ENCODE data around the gene PRDM12.

DNA sequence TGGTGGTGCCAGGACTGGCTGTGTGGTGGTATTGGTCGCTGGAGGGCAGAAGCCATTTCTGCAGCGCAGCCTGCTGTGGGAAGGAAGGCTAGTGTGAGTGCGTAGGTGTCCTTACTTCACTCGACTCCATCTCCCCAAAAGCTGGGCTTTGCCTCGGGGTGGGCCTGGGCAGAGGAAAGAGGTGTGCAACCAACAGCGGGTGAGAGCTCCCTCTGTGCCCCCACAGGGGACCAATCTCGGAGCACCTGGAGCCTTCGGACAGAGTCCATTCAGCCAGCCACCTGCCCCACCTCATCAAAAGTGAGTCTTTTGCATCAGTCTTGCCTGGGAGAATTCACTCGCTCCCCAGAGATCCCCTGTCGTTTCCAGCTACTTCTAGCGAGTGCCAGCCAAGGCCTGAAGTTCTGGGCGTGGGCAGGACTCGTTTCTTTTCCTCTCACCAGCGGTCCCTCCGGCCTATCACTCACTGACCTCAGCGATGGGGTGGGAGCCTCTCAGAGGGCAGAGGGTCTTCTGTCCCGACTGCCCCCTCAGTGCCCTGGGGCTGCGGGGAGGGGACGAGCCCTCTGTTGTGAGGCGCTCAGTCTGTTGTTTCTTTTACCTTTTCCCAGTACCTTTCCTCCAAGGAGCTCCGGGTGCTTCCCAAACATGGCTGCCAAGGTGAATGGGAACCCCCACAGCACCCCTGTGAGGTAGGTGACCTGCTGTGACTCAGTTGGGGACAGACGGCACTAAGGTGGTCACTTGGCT, 32.9 kb upstream of the PRDM12 start:
- no peak for TF ChIP-seq EZH2 (IDR thresholded peaks at IDR 0.05; ENCODE audit: borderline replicate concordance, insufficient read depth, low read depth, low read length, poor library complexity, severe bottlenecking)
- TF ChIP-seq, protein P1, sequence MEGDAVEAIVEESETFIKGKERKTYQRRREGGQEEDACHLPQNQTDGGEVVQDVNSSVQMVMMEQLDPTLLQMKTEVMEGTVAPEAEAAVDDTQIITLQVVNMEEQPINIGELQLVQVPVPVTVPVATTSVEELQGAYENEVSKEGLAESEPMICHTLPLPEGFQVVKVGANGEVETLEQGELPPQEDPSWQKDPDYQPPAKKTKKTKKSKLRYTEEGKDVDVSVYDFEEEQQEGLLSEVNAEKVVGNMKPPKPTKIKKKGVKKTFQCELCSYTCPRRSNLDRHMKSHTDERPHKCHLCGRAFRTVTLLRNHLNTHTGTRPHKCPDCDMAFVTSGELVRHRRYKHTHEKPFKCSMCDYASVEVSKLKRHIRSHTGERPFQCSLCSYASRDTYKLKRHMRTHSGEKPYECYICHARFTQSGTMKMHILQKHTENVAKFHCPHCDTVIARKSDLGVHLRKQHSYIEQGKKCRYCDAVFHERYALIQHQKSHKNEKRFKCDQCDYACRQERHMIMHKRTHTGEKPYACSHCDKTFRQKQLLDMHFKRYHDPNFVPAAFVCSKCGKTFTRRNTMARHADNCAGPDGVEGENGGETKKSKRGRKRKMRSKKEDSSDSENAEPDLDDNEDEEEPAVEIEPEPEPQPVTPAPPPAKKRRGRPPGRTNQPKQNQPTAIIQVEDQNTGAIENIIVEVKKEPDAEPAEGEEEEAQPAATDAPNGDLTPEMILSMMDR (IDR thresholded peaks at IDR 0.05) = no peak
